ENCODE measurements around the gene ANXA4. TPM values are rescaled to one million over a fixed set of nuclear protein-coding genes. Genes with fewer than 3 reads are reported as not detected.

Gene ANXA4
- total and polyA plus RNA-seq, 4 experiments from 2014 or later: 22.3 to 30.8 (median 25.9) TPM

- H3K4me1 ChIP-seq (ENCODE audit: insufficient read depth, low read length): peaks cover 14% of the 10 kb centered on the region
- DNase-seq: no peak
- Mint-ChIP-seq H3K4me3 (no peak overlapping the region), H3K9me3 (peaks cover 0 to 2% (median 0%) of the 10 kb centered on the region in 8 donors), H3K27ac (no peak overlapping the region), H3K36me3 (peaks cover 0 to 5% of the 10 kb centered on the region in 2 donors), H3K27me3 (no peaks in the 10 kb centered on the region), H3K4me1 (peaks cover 13 to 25% (median 18%) of the 10 kb centered on the region in 4 donors)
- H3K4me3 ChIP-seq (ENCODE audit: low read length in 2 of 2): no peak overlapping the region
- ChIA-PET POLR2A (ENCODE audit: partially characterized antibody) (interaction anchor here (1.4 kb wide), 1 partner anchor 85 kb away, joined by 3 read pairs; the partner anchor contains the start of gene GMCL1), CTCF (ENCODE audit: partially characterized antibody) (interaction anchor here (0.6 to 4.0 kb wide), 4 partner anchors 19 to 74 kb away, joined by 3 to 19 read pairs (median 4); no protein-coding TSS in a partner anchor)
- no peaks in the 10 kb centered on the region for H3K27me3 ChIP-seq (ENCODE audit: insufficient read depth, low read length)
- H3K9me3 ChIP-seq (ENCODE audit: control insufficient read depth in 1 of 2, low read length in 2 of 2): no peaks in the 10 kb centered on the region
- no peaks in the 10 kb centered on the region for H3K36me3 ChIP-seq (ENCODE audit: insufficient read depth, low read length)
- H3K27ac ChIP-seq (ENCODE audit: low read depth, low read length): no peak overlapping the region
- intact Hi-C loops (cut with micrococcal nuclease): loop anchor here (5.0 kb wide), 1 partner anchor 73 kb away; no protein-coding TSS in a partner anchor
Measured at GRCh38 chr2:69744456-69744855, 2.5 kb downstream of the ANXA4 start.

GRCh38 chr2:69745035-69745434 lies 3.1 kb downstream of the ANXA4 start:
- CTCF ChIA-PET (ENCODE audit: partially characterized antibody): interaction anchor here (0.6 to 4.0 kb wide), 3 partner anchors 20 to 72 kb away, joined by 3 to 19 read pairs (median 4); no protein-coding TSS in a partner anchor

GRCh38 chr2:69750246-69750645 lies 8.3 kb downstream of the ANXA4 start:
- ChIA-PET POLR2A (ENCODE audit: partially characterized antibody) (no interaction called here), CTCF (ENCODE audit: partially characterized antibody) (interaction anchor here (1.4 to 2.5 kb wide), 3 partner anchors 12 to 183 kb away, joined by 4 to 9 read pairs (median 4); no protein-coding TSS in a partner anchor)
- intact Hi-C loops (cut with micrococcal nuclease): no loop called here
- peaks cover 9 to 27% (median 11%) of the 10 kb centered on the region in 4 donors for H3K4me1 Mint-ChIP-seq
- no peak overlapping the region for H3K27ac Mint-ChIP-seq
- H3K36me3 ChIP-seq (ENCODE audit: insufficient read depth, low read length): no peaks in the 10 kb centered on the region
- peaks cover 9% of the 10 kb centered on the region for H3K4me1 ChIP-seq (ENCODE audit: insufficient read depth, low read length)
- no peak overlapping the region for H3K4me3 ChIP-seq (ENCODE audit: low read length in 2 of 2)
- H3K27ac ChIP-seq (ENCODE audit: low read depth, low read length): no peak overlapping the region
- H3K36me3 Mint-ChIP-seq: no peaks in the 10 kb centered on the region
- no peaks in the 10 kb centered on the region for H3K27me3 Mint-ChIP-seq
- H3K9me3 ChIP-seq (ENCODE audit: control insufficient read depth in 1 of 2, low read length in 2 of 2): no peaks in the 10 kb centered on the region
- H3K27me3 ChIP-seq (ENCODE audit: insufficient read depth, low read length): no peaks in the 10 kb centered on the region
- no peak overlapping the region for H3K4me3 Mint-ChIP-seq
- DNase-seq: no peak
- no peaks in the 10 kb centered on the region for H3K9me3 Mint-ChIP-seq

More at GRCh38 chr2:69745035-69745434, 3.1 kb downstream of the ANXA4 start:
- POLR2A ChIA-PET (ENCODE audit: partially characterized antibody): interaction anchor here (0.7 to 1.4 kb wide), 2 partner anchors 40 to 84 kb away, joined by 3 read pairs; partner anchors contain the start of gene GMCL1
- H3K4me3 ChIP-seq (ENCODE audit: low read length in 2 of 2): no peak overlapping the region
- peaks cover 0 to 5% of the 10 kb centered on the region in 2 donors for H3K36me3 Mint-ChIP-seq
- peaks cover 0 to 2% (median 0%) of the 10 kb centered on the region in 8 donors for H3K9me3 Mint-ChIP-seq
- H3K27ac ChIP-seq (ENCODE audit: low read depth, low read length): no peak overlapping the region
- peak overlapping the region in 3 of 8 donors; percentile 23 to 57 (median 50) for H3K4me3 Mint-ChIP-seq
- no peaks in the 10 kb centered on the region for H3K36me3 ChIP-seq (ENCODE audit: insufficient read depth, low read length)
- H3K9me3 ChIP-seq (ENCODE audit: control insufficient read depth in 1 of 2, low read length in 2 of 2): no peaks in the 10 kb centered on the region
- H3K27ac Mint-ChIP-seq: peak overlapping the region in 2 of 7 donors; percentile 60 to 78
- H3K4me1 Mint-ChIP-seq: peaks cover 13 to 25% (median 18%) of the 10 kb centered on the region in 4 donors
- no peaks in the 10 kb centered on the region for H3K27me3 Mint-ChIP-seq
- no peak for DNase-seq
- H3K4me1 ChIP-seq (ENCODE audit: insufficient read depth, low read length): peaks cover 14% of the 10 kb centered on the region
- no peaks in the 10 kb centered on the region for H3K27me3 ChIP-seq (ENCODE audit: insufficient read depth, low read length)
- intact Hi-C loops (cut with micrococcal nuclease): no loop called here

GRCh38 chr2:69753659-69754363 lies 11.9 kb downstream of the ANXA4 start:
- H3K27me3 ChIP-seq (ENCODE audit: insufficient read depth, low read length): no peaks in the 10 kb centered on the region
- no peak overlapping the region for H3K4me3 ChIP-seq (ENCODE audit: low read length in 2 of 2)
- peaks cover 0 to 1% of the 10 kb centered on the region in 2 donors for H3K36me3 Mint-ChIP-seq
- ChIA-PET POLR2A (ENCODE audit: partially characterized antibody) (no interaction called here), CTCF (ENCODE audit: partially characterized antibody) (interaction anchor here (1.7 kb wide), 1 partner anchor 29 kb away, joined by 9 read pairs; no protein-coding TSS in a partner anchor)
- H3K27ac ChIP-seq (ENCODE audit: low read depth, low read length): no peak overlapping the region
- DNase-seq: no peak
- H3K27ac Mint-ChIP-seq: no peak overlapping the region
- H3K9me3 Mint-ChIP-seq: no peaks in the 10 kb centered on the region
- peaks cover 15% of the 10 kb centered on the region for H3K4me1 ChIP-seq (ENCODE audit: insufficient read depth, low read length)
- no peaks in the 10 kb centered on the region for H3K9me3 ChIP-seq (ENCODE audit: control insufficient read depth in 1 of 2, low read length in 2 of 2)
- no peak overlapping the region for H3K4me3 Mint-ChIP-seq
- intact Hi-C loops (cut with micrococcal nuclease): no loop called here
- H3K4me1 Mint-ChIP-seq: peaks cover 11 to 32% (median 12%) of the 10 kb centered on the region in 4 donors
- H3K27me3 Mint-ChIP-seq: no peaks in the 10 kb centered on the region
- H3K36me3 ChIP-seq (ENCODE audit: insufficient read depth, low read length): peaks cover 3% of the 10 kb centered on the region

- DNase-seq: no peak
- Mint-ChIP-seq H3K4me1 (peaks cover 11 to 32% (median 12%) of the 10 kb centered on the region in 4 donors), H3K27ac (peak overlapping the region in 6 of 7 donors; percentile 11 to 68 (median 42)), H3K36me3 (peaks cover 0 to 1% of the 10 kb centered on the region in 2 donors), H3K4me3 (peak overlapping the region in 6 of 8 donors; percentile 25 to 61 (median 47)), H3K27me3 (no peaks in the 10 kb centered on the region), H3K9me3 (no peaks in the 10 kb centered on the region)
- peaks cover 15% of the 10 kb centered on the region for H3K4me1 ChIP-seq (ENCODE audit: insufficient read depth, low read length)
- ChIA-PET POLR2A (ENCODE audit: partially characterized antibody) (no interaction called here), CTCF (ENCODE audit: partially characterized antibody) (no interaction called here)
- intact Hi-C loops (cut with micrococcal nuclease): no loop called here
- no peaks in the 10 kb centered on the region for H3K9me3 ChIP-seq (ENCODE audit: control insufficient read depth in 1 of 2, low read length in 2 of 2)
- H3K4me3 ChIP-seq (ENCODE audit: low read length in 2 of 2): no peak overlapping the region
- H3K27ac ChIP-seq (ENCODE audit: low read depth, low read length): no peak overlapping the region
- H3K36me3 ChIP-seq (ENCODE audit: insufficient read depth, low read length): peaks cover 3% of the 10 kb centered on the region
- no peaks in the 10 kb centered on the region for H3K27me3 ChIP-seq (ENCODE audit: insufficient read depth, low read length)
Measured at GRCh38 chr2:69754633-69755032, 12.7 kb downstream of the ANXA4 start.

GRCh38 chr2:69755862-69756467 lies 14.0 kb downstream of the ANXA4 start:
- no peak for DNase-seq
- Mint-ChIP-seq H3K36me3 (peaks cover 0 to 1% of the 10 kb centered on the region in 2 donors), H3K4me1 (peaks cover 11 to 32% (median 12%) of the 10 kb centered on the region in 4 donors), H3K9me3 (no peaks in the 10 kb centered on the region), H3K27me3 (no peaks in the 10 kb centered on the region), H3K27ac (peak overlapping the region in 1 of 7 donors; percentile 19), H3K4me3 (no peak overlapping the region)
- H3K4me1 ChIP-seq (ENCODE audit: insufficient read depth, low read length): peaks cover 15% of the 10 kb centered on the region
- no peak overlapping the region for H3K27ac ChIP-seq (ENCODE audit: low read depth, low read length)
- H3K4me3 ChIP-seq (ENCODE audit: low read length in 2 of 2): no peak overlapping the region
- peaks cover 3% of the 10 kb centered on the region for H3K36me3 ChIP-seq (ENCODE audit: insufficient read depth, low read length)
- H3K27me3 ChIP-seq (ENCODE audit: insufficient read depth, low read length): no peaks in the 10 kb centered on the region
- POLR2A ChIA-PET (ENCODE audit: partially characterized antibody): no interaction called here
- intact Hi-C loops (cut with micrococcal nuclease): no loop called here
- H3K9me3 ChIP-seq (ENCODE audit: control insufficient read depth in 1 of 2, low read length in 2 of 2): no peaks in the 10 kb centered on the region
- CTCF ChIA-PET (ENCODE audit: partially characterized antibody): interaction anchor here (0.6 to 1.0 kb wide), 3 partner anchors 10 to 378 kb away, joined by 3 read pairs; no protein-coding TSS in a partner anchor

GRCh38 chr2:69762025-69762424 lies 20.1 kb downstream of the ANXA4 start:
- Mint-ChIP-seq H3K27ac (no peak overlapping the region), H3K27me3 (no peaks in the 10 kb centered on the region), H3K36me3 (peaks cover 0 to 1% of the 10 kb centered on the region in 2 donors), H3K4me1 (peaks cover 19 to 29% (median 24%) of the 10 kb centered on the region in 4 donors), H3K9me3 (no peaks in the 10 kb centered on the region), H3K4me3 (no peak overlapping the region)
- intact Hi-C loops (cut with micrococcal nuclease): no loop called here
- no peak overlapping the region for H3K4me3 ChIP-seq (ENCODE audit: low read length in 2 of 2)
- no peak overlapping the region for H3K27ac ChIP-seq (ENCODE audit: low read depth, low read length)
- ChIA-PET CTCF (ENCODE audit: partially characterized antibody) (interaction anchor here (0.7 to 1.7 kb wide), 5 partner anchors 9 to 84 kb away, joined by 3 to 4 read pairs (median 3); no protein-coding TSS in a partner anchor), POLR2A (ENCODE audit: partially characterized antibody) (interaction anchor here (1.0 kb wide), 1 partner anchor 208 kb away, joined by 4 read pairs; no protein-coding TSS in a partner anchor)
- peaks cover 15% of the 10 kb centered on the region for H3K4me1 ChIP-seq (ENCODE audit: insufficient read depth, low read length)
- no peak for DNase-seq
- peaks cover 3% of the 10 kb centered on the region for H3K36me3 ChIP-seq (ENCODE audit: insufficient read depth, low read length)
- H3K27me3 ChIP-seq (ENCODE audit: insufficient read depth, low read length): no peaks in the 10 kb centered on the region
- H3K9me3 ChIP-seq (ENCODE audit: control insufficient read depth in 1 of 2, low read length in 2 of 2): no peaks in the 10 kb centered on the region

Data from CD4-positive, alpha-beta memory T cell (primary cell).